ENCODE results near the gene TRIM4.

The TRIM4 gene

GRCh38 chr7:99844328-99844727 lies 75.0 kb downstream of the TRIM4 start:
- no peak for DNase-seq (ENCODE audit: low read depth in 3 of 3, low spot score in 1 of 3)

- DNase-seq (ENCODE audit: low read depth in 3 of 3, low spot score in 1 of 3) = no peak
These were observed 75.5 kb downstream of the TRIM4 start for GRCh38 chr7:99843808-99844207.

GRCh38 chr7:99842926-99843325 lies 76.4 kb downstream of the TRIM4 start:
- no peak for DNase-seq (ENCODE audit: low read depth in 3 of 3, low spot score in 1 of 3)

Measured in stimulated activated CD4-positive, alpha-beta T cell treated with anti-CD3 and anti-CD28 coated beads, TNF-alpha, amount 100 ng/mL, for 1 hour (primary cell).